H9 (cell line): ENCODE results near the gene FAT2. TPM values are rescaled to one million over a fixed set of nuclear protein-coding genes. Genes with fewer than 3 reads are reported as not detected.

Experiments used
- DNase-seq: peaks from one replicate; pipeline ENCODE4 v3.0.0-alpha.2; 2017
- H2AFZ ChIP-seq: one replicate; pipeline ENCODE4 v1.6.1; 2013; ENCODE audit warnings: mild to moderate bottlenecking, low read length, control low read depth, moderate library complexity
- H2AK5ac ChIP-seq: 2 replicates; pipeline ENCODE4 v1.6.1; 2013; ENCODE audit warnings: low read length, control low read depth, mixed read lengths; ENCODE audit not compliant: insufficient read length
- H2BK120ac ChIP-seq: one replicate; pipeline ENCODE4 v1.6.1; 2013; ENCODE audit warnings: low read depth, mild to moderate bottlenecking, low read length, control low read depth, inconsistent platforms; ENCODE audit not compliant: poor library complexity, severe bottlenecking
- H2BK12ac ChIP-seq: 2 replicates; pipeline ENCODE4 v1.6.1; 2013; ENCODE audit warnings: low read length, control low read depth, mixed read lengths, low read depth; ENCODE audit not compliant: insufficient read length
- H2BK15ac ChIP-seq: 2 replicates; pipeline ENCODE4 v1.6.1; 2013; ENCODE audit warnings: low read depth, low read length, control low read depth
- H2BK20ac ChIP-seq: one replicate; pipeline ENCODE4 v1.6.1; 2013; ENCODE audit warnings: low read depth, mild to moderate bottlenecking, low read length, control low read depth, inconsistent platforms; ENCODE audit not compliant: poor library complexity, severe bottlenecking
- H2BK5ac ChIP-seq: 2 replicates; pipeline ENCODE4 v1.6.1; 2013; ENCODE audit warnings: low read length, control low read depth, mixed read lengths; ENCODE audit not compliant: insufficient read length
- H3K14ac ChIP-seq: 2 replicates; pipeline ENCODE4 v1.6.1; 2013; ENCODE audit warnings: low read length, control low read depth; ENCODE audit not compliant: insufficient read depth
- H3K18ac ChIP-seq: 2 replicates; pipeline ENCODE4 v1.6.1; 2013; ENCODE audit warnings: low read depth, mild to moderate bottlenecking, mixed read lengths, low read length, control low read depth; ENCODE audit not compliant: insufficient read length
- H3K23ac ChIP-seq: 2 replicates; pipeline ENCODE4 v1.6.1; 2013; ENCODE audit warnings: low read length, control low read depth, mixed read lengths, low read depth; ENCODE audit not compliant: insufficient read length
- H3K23me2 ChIP-seq: 2 replicates; pipeline ENCODE4 v1.6.1; 2013; ENCODE audit warnings: low read depth, mild to moderate bottlenecking, mixed read lengths, low read length, control low read depth; ENCODE audit not compliant: insufficient read length, poor library complexity, severe bottlenecking
- H3K27ac ChIP-seq: 2 replicates; pipeline ENCODE4 v1.5.1; 2013; ENCODE audit warnings: low read length, control low read depth, mixed read lengths, low read depth; ENCODE audit not compliant: insufficient read length
- H3K27me3 ChIP-seq: 2 replicates; pipeline ENCODE4 v1.6.1; 2013; ENCODE audit warnings: low read length, control low read depth, inconsistent platforms; ENCODE audit not compliant: insufficient read depth
- H3K4ac ChIP-seq: 2 replicates; pipeline ENCODE4 v1.6.1; 2013; ENCODE audit warnings: low read depth, mild to moderate bottlenecking, control low read depth, inconsistent platforms, low read length, moderate library complexity
- H3K4me1 ChIP-seq: 2 replicates; pipeline ENCODE4 v1.6.1; 2013; ENCODE audit warnings: low read length, control low read depth, inconsistent platforms; ENCODE audit not compliant: insufficient read depth
- H3K4me2 ChIP-seq: 2 replicates; pipeline ENCODE4 v1.6.1; 2013; ENCODE audit warnings: low read length, control low read depth, mixed read lengths; ENCODE audit not compliant: insufficient read length, insufficient read depth
- H3K56ac ChIP-seq: 2 replicates; pipeline ENCODE4 v1.6.1; 2013; ENCODE audit warnings: low read depth, mild to moderate bottlenecking, mixed read lengths, low read length, control low read depth; ENCODE audit not compliant: insufficient read length
- H3K79me1 ChIP-seq: 2 replicates; pipeline ENCODE4 v1.6.1; 2013; ENCODE audit warnings: low read depth, mild to moderate bottlenecking, moderate library complexity, low read length, control low read depth, inconsistent platforms; ENCODE audit not compliant: insufficient read depth, poor library complexity, severe bottlenecking
- H3K79me2 ChIP-seq: 2 replicates; pipeline ENCODE4 v1.6.1; 2013; ENCODE audit warnings: low read length, control low read depth, inconsistent platforms; ENCODE audit not compliant: insufficient read depth
- H3K9ac ChIP-seq: 2 replicates; pipeline ENCODE4 v1.6.1; 2013; ENCODE audit warnings: low read length, control low read depth, mixed read lengths; ENCODE audit not compliant: insufficient read length; ENCODE audit errors: extremely low read depth
- H3K9me3 ChIP-seq: one replicate; pipeline ENCODE4 v1.6.1; 2013; ENCODE audit warnings: low read depth, low read length, inconsistent platforms; ENCODE audit not compliant: control insufficient read depth
- H3T11ph ChIP-seq: one replicate; pipeline ENCODE4 v1.6.1; 2013; ENCODE audit warnings: mild to moderate bottlenecking, low read length, control low read depth, inconsistent platforms
- H4K20me1 ChIP-seq: one replicate; pipeline ENCODE4 v1.6.1; 2013; ENCODE audit not compliant: control insufficient read depth, insufficient read length, insufficient read depth
- H4K5ac ChIP-seq: 2 replicates; pipeline ENCODE4 v1.6.1; 2013; ENCODE audit warnings: low read depth, mild to moderate bottlenecking, mixed read lengths, low read length, control low read depth; ENCODE audit not compliant: insufficient read length
- H4K8ac ChIP-seq: replicated peaks from 2 replicates; pipeline ENCODE4 v1.6.1; 2013; ENCODE audit warnings: low read length, control low read depth, mixed read lengths, low read depth; ENCODE audit not compliant: insufficient read length
- H4K91ac ChIP-seq: 2 replicates; pipeline ENCODE4 v1.6.1; 2013; ENCODE audit warnings: low read depth, mild to moderate bottlenecking, moderate library complexity, mixed read lengths, low read length, control low read depth; ENCODE audit not compliant: insufficient read length
- H3K27ac Mint-ChIP-seq, 3 experiments: 2 replicates in 2 of 3; 3 replicates in 1 of 3; pipeline ENCODE4 v1.8.0; 2020 to 2021; ENCODE audit warnings: mixed read lengths in 3 of 3, mild to moderate bottlenecking in 1 of 3, moderate library complexity in 1 of 3
- H3K27me3 Mint-ChIP-seq: 2 replicates; pipeline ENCODE4 v1.8.0; 2021; ENCODE audit warnings: low read depth, mild to moderate bottlenecking, moderate library complexity, mixed read lengths
- H3K36me3 Mint-ChIP-seq, 3 experiments: 2 replicates in 2 of 3; 3 replicates in 1 of 3; pipeline ENCODE4 v1.8.0; 2020 to 2021; ENCODE audit warnings: low read depth in 3 of 3, mixed read lengths in 3 of 3; ENCODE audit not compliant: insufficient read depth in 1 of 3
- H3K4me1 Mint-ChIP-seq, 2 experiments: 2 replicates each; pipeline ENCODE4 v1.8.0; 2020; ENCODE audit warnings: mixed read lengths in 2 of 2
- H3K4me3 Mint-ChIP-seq, 2 experiments: 2 replicates in 1 of 2; 3 replicates in 1 of 2; pipeline ENCODE4 v1.8.0; 2020 to 2021; ENCODE audit warnings: mild to moderate bottlenecking in 2 of 2, mixed read lengths in 2 of 2, moderate library complexity in 1 of 2
- H3K9me3 Mint-ChIP-seq, 2 experiments: 2 replicates in 1 of 2; 3 replicates in 1 of 2; pipeline ENCODE4 v1.8.0; 2020; ENCODE audit warnings: mild to moderate bottlenecking in 2 of 2, mixed read lengths in 2 of 2, moderate library complexity in 1 of 2
- WGBS: extraction: QIAGEN DNeasy Blood & Tissue Kit; methylation state at CpG from one replicate; pipeline ENCODE4 v1.1.7; 2013; ENCODE audit warnings: missing lambda C conversion rate, low lambda C conversion rate, mixed read lengths; ENCODE audit not compliant: insufficient read length; ENCODE audit errors: extremely low coverage; 5-methylcytosine and 5-hydroxymethylcytosine counted together
- total RNA-seq: library from RNA; stranded (reverse); gene quantifications from 2 replicates; pipeline ENCODE4 v1.2.1, GENCODE V29; 2021
- TF ChIP-seq, protein P1 (sequence below): fragments of 200-600 bp; sonication (generic); conservative IDR thresholded peaks from 3 replicates; pipeline ENCODE4 v1.8.0; 2021; ENCODE audit warnings: antibody characterized with exemption, mild to moderate bottlenecking

FAT2 gene
- total RNA-seq, 1 experiment from 2014 or later: 0.15 TPM

GRCh38 chr5:151638619-151639018 lies 47.5 kb upstream of the FAT2 start:
- Histone ChIP-seq H4K20me1 (no peaks in the 10 kb centered on the region), H3K9me3 (no peaks in the 10 kb centered on the region), H3K27me3 (no peaks in the 10 kb centered on the region), H2AK5ac (no peak overlapping the region), H3T11ph (no peak overlapping the region), H3K27ac (no peak overlapping the region), H4K8ac (no peak overlapping the region), H3K4me1 (no peaks in the 10 kb centered on the region), H3K18ac (no peak overlapping the region), H2BK12ac (no peak overlapping the region), H2AFZ (no peak overlapping the region), H2BK15ac (no peak overlapping the region), H3K23me2 (no peaks in the 10 kb centered on the region), H3K79me1 (no peaks in the 10 kb centered on the region), H3K14ac (no peak overlapping the region), H3K79me2 (no peaks in the 10 kb centered on the region), H2BK5ac (no peak overlapping the region), H3K4ac (no peak overlapping the region), H3K4me2 (no peak overlapping the region), H2BK20ac (no peak overlapping the region), H3K9ac (no peak overlapping the region), H2BK120ac (no peak overlapping the region), H3K56ac (no peak overlapping the region), H3K23ac (no peak overlapping the region), H4K91ac (no peak overlapping the region), H4K5ac (no peak overlapping the region)
- no CpG with 5 or more reads among the region's 4 CpGs for WGBS
- Mint-ChIP-seq H3K27ac (no peak overlapping the region), H3K36me3 (no peaks in the 10 kb centered on the region), H3K4me3 (no peak overlapping the region), H3K27me3 (peaks cover 46% of the 10 kb centered on the region), H3K4me1 (peaks cover 4 to 7% of the 10 kb centered on the region in 2 experiments), H3K9me3 (no peaks in the 10 kb centered on the region)
- TF ChIP-seq, protein P1, sequence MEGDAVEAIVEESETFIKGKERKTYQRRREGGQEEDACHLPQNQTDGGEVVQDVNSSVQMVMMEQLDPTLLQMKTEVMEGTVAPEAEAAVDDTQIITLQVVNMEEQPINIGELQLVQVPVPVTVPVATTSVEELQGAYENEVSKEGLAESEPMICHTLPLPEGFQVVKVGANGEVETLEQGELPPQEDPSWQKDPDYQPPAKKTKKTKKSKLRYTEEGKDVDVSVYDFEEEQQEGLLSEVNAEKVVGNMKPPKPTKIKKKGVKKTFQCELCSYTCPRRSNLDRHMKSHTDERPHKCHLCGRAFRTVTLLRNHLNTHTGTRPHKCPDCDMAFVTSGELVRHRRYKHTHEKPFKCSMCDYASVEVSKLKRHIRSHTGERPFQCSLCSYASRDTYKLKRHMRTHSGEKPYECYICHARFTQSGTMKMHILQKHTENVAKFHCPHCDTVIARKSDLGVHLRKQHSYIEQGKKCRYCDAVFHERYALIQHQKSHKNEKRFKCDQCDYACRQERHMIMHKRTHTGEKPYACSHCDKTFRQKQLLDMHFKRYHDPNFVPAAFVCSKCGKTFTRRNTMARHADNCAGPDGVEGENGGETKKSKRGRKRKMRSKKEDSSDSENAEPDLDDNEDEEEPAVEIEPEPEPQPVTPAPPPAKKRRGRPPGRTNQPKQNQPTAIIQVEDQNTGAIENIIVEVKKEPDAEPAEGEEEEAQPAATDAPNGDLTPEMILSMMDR: no peak
- no peak for DNase-seq
